Body of pancreas (tissue), 4 donors: Measurements from ENCODE around the gene UNCX. TPM values are rescaled to one million over a fixed set of nuclear protein-coding genes. Genes with fewer than 3 reads are reported as not detected.

Experiments used
- ATAC-seq: fragments of 150-250 bp; one replicate; pipeline ENCODE4 v1.9.1; 2016
- DNase-seq, 4 donors: peaks; one replicate each; pipeline ENCODE4 v3.0.0-alpha.2; 2019
- H3K27ac ChIP-seq, 4 donors: fragments of 200-600 bp; sonication (generic); 1 replicate in 3 of 4; 2 replicates in 1 of 4; pipeline versions ENCODE4 v1.5.1 to v1.6.1; 2016 to 2019; ENCODE audit warnings: mild to moderate bottlenecking in 1 of 4, mixed read lengths in 1 of 4, moderate library complexity in 1 of 4
- H3K27me3 ChIP-seq, 2 donors: fragments of 200-600 bp; sonication (generic); one replicate each; pipeline ENCODE4 v1.6.0; 2016; ENCODE audit warnings: mild to moderate bottlenecking in 1 of 2
- H3K36me3 ChIP-seq, 2 donors: fragments of 200-600 bp; sonication (generic); replicated peaks in 1 of 2; 2 replicates each; pipeline ENCODE4 v1.5.1; 2016; ENCODE audit warnings: low read depth in 2 of 2; ENCODE audit not compliant: insufficient read depth in 1 of 2
- H3K4me1 ChIP-seq: fragments of 200-600 bp; sonication (generic); one replicate; pipeline ENCODE4 v1.6.0; 2016
- H3K4me3 ChIP-seq, 2 donors: fragments of 200-600 bp; sonication (generic); 1 replicate in 1 of 2; 2 replicates in 1 of 2; pipeline ENCODE4 v1.5.1; 2016 to 2019
- H3K9me3 ChIP-seq, 3 donors: fragments of 200-600 bp; sonication (generic); 1 replicate in 2 of 3; 2 replicates in 1 of 3; pipeline ENCODE4 v1.5.1; 2016
- POLR2A ChIP-seq, 3 donors: fragments of 450-650 bp; IDR thresholded peaks; one replicate each; pipeline ENCODE4 v1.6.1; 2016; ENCODE audit warnings: antibody characterized with exemption in 3 of 3, mild to moderate bottlenecking in 2 of 3
- WGBS, 2 donors: methylation state at CpG; one replicate each; pipeline ENCODE4 v1.1.5; 2017; 5-methylcytosine and 5-hydroxymethylcytosine counted together
- intact Hi-C: fragments of 100-400 bp; cut with DNase I; formaldehyde crosslinking; loops from one replicate; pipeline ENCODE4 v1.15.1; 2023
- total RNA-seq, 2 donors: library from RNA; depleted of rRNA; stranded (reverse); fragments of >200 nt; gene quantifications; one replicate each; pipeline ENCODE4 v1.1.0, GENCODE V29; 2016
- TF ChIP-seq, protein P1 (sequence below), 7 experiments: fragments of 450-650 bp in 4 of 7; fragments of 200-600 bp in 3 of 7; sonication (generic) in 3 of 7; IDR thresholded peaks; one replicate each; pipeline ENCODE4 v1.5.1; 2016 to 2019; ENCODE audit warnings: antibody characterized with exemption in 7 of 7

The UNCX gene
- total RNA-seq, 2 donors from 2014 or later: not detected

DNA sequence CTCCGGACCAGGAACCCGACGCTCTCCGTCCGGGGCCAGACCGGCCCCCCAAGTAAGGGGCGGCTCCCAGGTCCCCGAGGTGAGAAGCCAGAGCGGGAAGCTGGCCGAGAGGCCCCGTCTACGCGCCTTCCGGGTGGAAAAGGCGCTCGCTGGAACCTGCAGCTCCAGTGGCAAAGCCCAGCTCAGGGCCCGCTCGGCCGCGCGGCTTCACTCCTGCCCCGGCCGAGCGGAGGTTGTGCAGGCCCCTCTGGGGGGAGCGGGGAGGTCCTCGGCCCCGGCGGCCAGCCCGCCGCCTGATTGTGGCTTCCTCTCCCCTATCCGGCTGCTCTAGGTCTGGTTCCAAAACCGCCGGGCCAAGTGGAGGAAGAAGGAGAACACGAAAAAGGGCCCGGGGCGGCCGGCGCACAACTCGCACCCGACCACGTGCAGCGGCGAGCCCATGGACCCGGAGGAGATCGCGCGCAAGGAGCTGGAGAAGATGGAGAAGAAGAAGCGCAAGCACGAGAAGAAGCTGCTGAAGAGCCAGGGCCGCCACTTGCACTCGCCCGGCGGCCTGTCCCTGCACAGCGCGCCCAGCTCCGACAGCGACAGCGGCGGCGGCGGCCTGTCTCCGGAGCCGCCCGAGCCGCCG is 2.9 kb downstream of the UNCX start:
- no peaks in the 10 kb centered on the region for H3K36me3 ChIP-seq
- H3K4me1 ChIP-seq: peaks cover 17% of the 10 kb centered on the region
- no peak for TF ChIP-seq POLR2A (IDR thresholded peaks at IDR 0.05)
- TF ChIP-seq, protein P1, sequence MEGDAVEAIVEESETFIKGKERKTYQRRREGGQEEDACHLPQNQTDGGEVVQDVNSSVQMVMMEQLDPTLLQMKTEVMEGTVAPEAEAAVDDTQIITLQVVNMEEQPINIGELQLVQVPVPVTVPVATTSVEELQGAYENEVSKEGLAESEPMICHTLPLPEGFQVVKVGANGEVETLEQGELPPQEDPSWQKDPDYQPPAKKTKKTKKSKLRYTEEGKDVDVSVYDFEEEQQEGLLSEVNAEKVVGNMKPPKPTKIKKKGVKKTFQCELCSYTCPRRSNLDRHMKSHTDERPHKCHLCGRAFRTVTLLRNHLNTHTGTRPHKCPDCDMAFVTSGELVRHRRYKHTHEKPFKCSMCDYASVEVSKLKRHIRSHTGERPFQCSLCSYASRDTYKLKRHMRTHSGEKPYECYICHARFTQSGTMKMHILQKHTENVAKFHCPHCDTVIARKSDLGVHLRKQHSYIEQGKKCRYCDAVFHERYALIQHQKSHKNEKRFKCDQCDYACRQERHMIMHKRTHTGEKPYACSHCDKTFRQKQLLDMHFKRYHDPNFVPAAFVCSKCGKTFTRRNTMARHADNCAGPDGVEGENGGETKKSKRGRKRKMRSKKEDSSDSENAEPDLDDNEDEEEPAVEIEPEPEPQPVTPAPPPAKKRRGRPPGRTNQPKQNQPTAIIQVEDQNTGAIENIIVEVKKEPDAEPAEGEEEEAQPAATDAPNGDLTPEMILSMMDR (IDR thresholded peaks at IDR 0.05): no peak
- H3K4me3 ChIP-seq: no peak overlapping the region
- DNase-seq: no peak
- H3K27me3 ChIP-seq: peaks cover 0 to 65% of the 10 kb centered on the region in 2 donors
- intact Hi-C loops: no loop called here
- H3K9me3 ChIP-seq: no peaks in the 10 kb centered on the region
- WGBS, 2 donors: 0 to 2% methylated on average over 16 to 65 of the region's 66 CpGs
- ATAC-seq: no peak
- no peak overlapping the region for H3K27ac ChIP-seq

DNA sequence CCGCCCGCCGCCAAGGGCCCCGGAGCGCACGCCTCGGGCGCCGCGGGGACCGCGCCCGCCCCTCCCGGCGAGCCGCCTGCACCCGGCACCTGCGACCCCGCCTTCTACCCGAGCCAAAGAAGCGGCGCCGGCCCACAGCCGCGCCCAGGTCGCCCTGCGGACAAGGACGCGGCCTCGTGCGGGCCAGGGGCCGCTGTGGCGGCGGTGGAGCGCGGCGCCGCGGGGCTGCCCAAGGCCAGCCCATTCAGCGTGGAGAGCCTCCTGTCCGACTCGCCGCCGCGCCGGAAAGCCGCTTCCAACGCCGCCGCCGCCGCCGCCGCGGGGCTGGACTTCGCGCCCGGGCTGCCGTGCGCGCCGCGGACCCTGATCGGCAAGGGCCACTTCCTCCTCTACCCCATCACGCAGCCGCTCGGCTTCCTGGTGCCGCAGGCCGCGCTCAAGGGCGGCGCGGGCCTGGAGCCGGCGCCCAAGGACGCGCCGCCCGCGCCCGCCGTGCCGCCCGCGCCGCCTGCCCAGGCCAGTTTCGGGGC is 3.5 kb downstream of the UNCX start:
- Histone ChIP-seq H3K4me3 (no peak overlapping the region), H3K27me3 (peaks cover 0 to 65% of the 10 kb centered on the region in 2 donors), H3K4me1 (peaks cover 22% of the 10 kb centered on the region), H3K27ac (no peak overlapping the region), H3K9me3 (no peaks in the 10 kb centered on the region), H3K36me3 (no peaks in the 10 kb centered on the region)
- no peak for TF ChIP-seq POLR2A (IDR thresholded peaks at IDR 0.05)
- TF ChIP-seq, protein P1 (IDR thresholded peaks at IDR 0.05): no peak
- 0% methylated on average over 19 of the region's 87 CpGs; no CpG with 5 or more reads in 1 of the 2 donors for WGBS, 2 donors
- DNase-seq (no peak), ATAC-seq (no peak)
- intact Hi-C loops: no loop called here

DNA sequence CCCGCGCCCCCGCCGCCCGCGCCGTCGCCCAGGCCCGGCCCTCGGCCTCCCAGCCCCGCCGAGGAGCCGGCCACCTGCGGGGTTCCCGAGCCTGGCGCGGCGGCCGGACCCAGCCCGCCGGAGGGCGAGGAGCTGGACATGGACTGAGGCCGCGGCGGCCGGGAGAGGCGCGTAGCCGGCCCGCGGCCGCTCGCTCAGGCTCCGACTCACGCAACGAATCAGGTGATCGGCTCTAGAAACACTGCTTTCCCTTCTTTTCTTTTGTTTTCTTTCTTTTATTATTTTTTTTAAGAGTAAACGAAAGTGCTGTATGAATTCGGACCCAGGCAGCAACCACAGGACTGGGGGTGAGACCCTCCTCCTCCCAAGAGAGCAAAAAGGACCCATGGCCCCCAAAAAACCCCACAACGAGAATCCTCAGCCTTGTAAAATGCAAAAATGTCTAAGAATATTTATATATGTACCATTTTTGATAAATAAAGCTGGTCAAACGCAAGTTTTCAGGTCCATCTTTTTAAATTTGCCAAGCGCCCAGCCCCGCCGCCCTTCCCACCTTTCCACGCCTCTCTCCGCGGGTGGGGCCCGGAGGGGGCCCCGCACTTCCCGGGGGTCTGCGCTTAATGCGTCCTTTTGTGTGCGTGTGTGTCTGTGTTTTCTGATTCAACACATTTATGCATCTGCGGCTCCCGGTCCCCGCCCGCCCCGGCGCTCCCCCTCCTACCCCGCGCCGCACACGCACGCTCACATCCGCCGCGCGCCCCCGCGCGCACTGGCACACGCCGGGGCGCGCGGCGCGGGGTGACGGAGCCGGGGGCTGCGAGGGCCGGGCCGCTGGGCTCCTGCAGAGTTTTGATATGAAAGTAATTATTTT is 4.4 kb downstream of the UNCX start:
- Histone ChIP-seq H3K4me3 (no peak overlapping the region), H3K27ac (no peak overlapping the region), H3K4me1 (peaks cover 31% of the 10 kb centered on the region), H3K36me3 (no peaks in the 10 kb centered on the region), H3K27me3 (peaks cover 0 to 65% of the 10 kb centered on the region in 2 donors), H3K9me3 (no peaks in the 10 kb centered on the region)
- intact Hi-C loops: no loop called here
- no peak for ATAC-seq
- no peak for DNase-seq
- no peak for TF ChIP-seq POLR2A (IDR thresholded peaks at IDR 0.05)
- TF ChIP-seq, protein P1 (IDR thresholded peaks at IDR 0.05): no peak
- WGBS, 2 donors: 3% methylated on average over 38 to 72 of the region's 83 CpGs

DNA sequence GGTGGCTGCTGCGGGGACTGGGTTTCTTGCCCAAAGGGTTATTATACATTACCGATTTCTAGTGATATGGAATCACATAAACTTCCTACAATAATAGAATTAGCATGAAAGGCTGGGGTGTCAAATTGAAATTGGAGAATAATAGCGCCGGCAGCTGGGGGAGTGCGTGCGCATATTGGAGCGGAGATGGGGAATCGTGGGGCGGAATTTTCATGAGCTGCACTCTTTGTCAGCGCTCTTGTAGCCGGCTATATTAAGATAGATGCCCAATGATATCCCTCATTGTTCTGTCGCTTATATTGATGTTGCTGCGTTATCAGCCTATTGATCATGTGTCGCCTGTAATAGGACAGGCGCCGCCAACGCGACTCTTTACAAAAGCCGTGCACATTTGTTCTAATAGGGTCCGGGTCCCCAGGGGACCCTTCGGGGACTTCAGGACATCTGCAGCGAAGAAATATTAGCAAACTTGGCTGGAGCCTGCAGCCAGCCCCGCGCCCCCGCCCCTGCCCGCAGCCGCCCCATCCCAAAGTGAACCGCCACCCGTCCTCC is 5.1 kb downstream of the UNCX start:
- intact Hi-C loops: no loop called here
- peaks cover 33% of the 10 kb centered on the region for H3K4me1 ChIP-seq
- H3K36me3 ChIP-seq: no peaks in the 10 kb centered on the region
- 5 to 10% methylated on average over 22 to 29 of the region's 29 CpGs for WGBS, 2 donors
- H3K4me3 ChIP-seq: no peak overlapping the region
- no peaks in the 10 kb centered on the region for H3K9me3 ChIP-seq
- no peak for ATAC-seq
- no peak for DNase-seq
- TF ChIP-seq, protein P1 (IDR thresholded peaks at IDR 0.05): no peak
- TF ChIP-seq POLR2A (IDR thresholded peaks at IDR 0.05): no peak
- H3K27me3 ChIP-seq: peaks cover 3 to 69% of the 10 kb centered on the region in 2 donors
- H3K27ac ChIP-seq: no peak overlapping the region
